Nephron (organoid): ENCODE results near the gene EPN2.

ENCODE experiments used
- H3K27ac Mint-ChIP-seq, 3 experiments: 2 replicates each; pipeline ENCODE4 v1.8.0; 2020; ENCODE audit warnings: mixed read lengths in 3 of 3, mild to moderate bottlenecking in 2 of 3, moderate library complexity in 1 of 3
- H3K27me3 Mint-ChIP-seq: 2 replicates; pipeline ENCODE4 v1.8.0; 2021; ENCODE audit warnings: low read depth, mild to moderate bottlenecking, moderate library complexity, mixed read lengths
- H3K36me3 Mint-ChIP-seq: 2 replicates; pipeline ENCODE4 v1.8.0; 2020; ENCODE audit warnings: low read depth, mixed read lengths
- H3K4me1 Mint-ChIP-seq: 2 replicates; pipeline ENCODE4 v1.8.0; 2020; ENCODE audit warnings: mixed read lengths
- H3K4me3 Mint-ChIP-seq, 3 experiments: 2 replicates each; pipeline ENCODE4 v1.8.0; 2020; ENCODE audit warnings: mild to moderate bottlenecking in 3 of 3, mixed read lengths in 3 of 3, moderate library complexity in 2 of 3
- H3K9me3 Mint-ChIP-seq: 2 replicates; pipeline ENCODE4 v1.8.0; 2020; ENCODE audit warnings: mixed read lengths
- TF ChIP-seq, protein P1 (sequence below), 3 experiments: fragments of 200-600 bp; sonication (generic); IDR thresholded peaks; one replicate each; pipeline ENCODE4 v1.5.0; 2021; ENCODE audit warnings: antibody characterized with exemption in 3 of 3; ENCODE audit not compliant: unreplicated experiment in 3 of 3

The EPN2 gene

GRCh38 chr17:19263641-19264051 lies 26.5 kb downstream of the EPN2 start:
- Mint-ChIP-seq H3K36me3 (no peaks in the 10 kb centered on the region), H3K4me3 (no peak overlapping the region), H3K4me1 (peaks cover 51% of the 10 kb centered on the region), H3K27me3 (no peaks in the 10 kb centered on the region), H3K27ac (peak overlapping the region; percentile 6 to 60 (median 54)), H3K9me3 (no peaks in the 10 kb centered on the region)
- TF ChIP-seq, protein P1, sequence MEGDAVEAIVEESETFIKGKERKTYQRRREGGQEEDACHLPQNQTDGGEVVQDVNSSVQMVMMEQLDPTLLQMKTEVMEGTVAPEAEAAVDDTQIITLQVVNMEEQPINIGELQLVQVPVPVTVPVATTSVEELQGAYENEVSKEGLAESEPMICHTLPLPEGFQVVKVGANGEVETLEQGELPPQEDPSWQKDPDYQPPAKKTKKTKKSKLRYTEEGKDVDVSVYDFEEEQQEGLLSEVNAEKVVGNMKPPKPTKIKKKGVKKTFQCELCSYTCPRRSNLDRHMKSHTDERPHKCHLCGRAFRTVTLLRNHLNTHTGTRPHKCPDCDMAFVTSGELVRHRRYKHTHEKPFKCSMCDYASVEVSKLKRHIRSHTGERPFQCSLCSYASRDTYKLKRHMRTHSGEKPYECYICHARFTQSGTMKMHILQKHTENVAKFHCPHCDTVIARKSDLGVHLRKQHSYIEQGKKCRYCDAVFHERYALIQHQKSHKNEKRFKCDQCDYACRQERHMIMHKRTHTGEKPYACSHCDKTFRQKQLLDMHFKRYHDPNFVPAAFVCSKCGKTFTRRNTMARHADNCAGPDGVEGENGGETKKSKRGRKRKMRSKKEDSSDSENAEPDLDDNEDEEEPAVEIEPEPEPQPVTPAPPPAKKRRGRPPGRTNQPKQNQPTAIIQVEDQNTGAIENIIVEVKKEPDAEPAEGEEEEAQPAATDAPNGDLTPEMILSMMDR (IDR thresholded peaks at IDR 0.05; ENCODE audit: unreplicated experiment in 3 of 3): no peak

- Mint-ChIP-seq H3K36me3 (no peaks in the 10 kb centered on the region), H3K27me3 (no peaks in the 10 kb centered on the region), H3K4me3 (no peak overlapping the region), H3K27ac (peak overlapping the region in 2 of 3 experiments; percentile 28 to 60), H3K9me3 (no peaks in the 10 kb centered on the region), H3K4me1 (peaks cover 57% of the 10 kb centered on the region)
- TF ChIP-seq, protein P1 (IDR thresholded peaks at IDR 0.05; ENCODE audit: unreplicated experiment in 3 of 3): no peak
Observed at GRCh38 chr17:19264268-19264667, 27.1 kb downstream of the EPN2 start.

- no peaks in the 10 kb centered on the region for H3K36me3 Mint-ChIP-seq
- no peaks in the 10 kb centered on the region for H3K9me3 Mint-ChIP-seq
- TF ChIP-seq, protein P1 (IDR thresholded peaks at IDR 0.05; ENCODE audit: unreplicated experiment in 3 of 3): no peak
- H3K27ac Mint-ChIP-seq: peak overlapping the region in 2 of 3 experiments; percentile 28 to 60
- no peak overlapping the region for H3K4me3 Mint-ChIP-seq
- H3K27me3 Mint-ChIP-seq: no peaks in the 10 kb centered on the region
- peaks cover 59% of the 10 kb centered on the region for H3K4me1 Mint-ChIP-seq
Observed at GRCh38 chr17:19264681-19265080, 27.5 kb downstream of the EPN2 start.

DNA sequence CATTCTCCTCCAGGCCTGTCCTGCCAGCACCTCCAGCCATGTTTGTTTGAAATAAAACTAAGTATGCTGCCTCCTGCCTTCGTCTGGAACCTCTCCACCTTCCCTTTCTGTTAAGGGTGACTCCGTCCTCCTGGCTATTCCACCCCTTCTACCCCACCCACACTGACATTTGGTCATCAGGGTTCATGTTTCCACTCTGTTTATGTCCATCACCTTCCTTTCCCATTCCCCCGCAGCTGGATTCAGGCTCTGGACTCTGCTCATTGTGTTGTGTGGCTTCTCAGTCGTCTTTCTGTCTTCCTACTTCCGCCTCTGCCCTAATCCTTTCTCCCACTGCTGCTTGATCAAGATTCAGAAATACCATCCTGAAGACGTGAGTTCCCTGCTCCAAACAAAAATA lies 28.6 kb downstream of the EPN2 start:
- H3K27ac Mint-ChIP-seq: peak overlapping the region in 2 of 3 experiments; percentile 13 to 16
- TF ChIP-seq, protein P1 (IDR thresholded peaks at IDR 0.05; ENCODE audit: unreplicated experiment in 3 of 3): no peak
- H3K4me1 Mint-ChIP-seq: peaks cover 61% of the 10 kb centered on the region
- H3K4me3 Mint-ChIP-seq: no peak overlapping the region
- no peaks in the 10 kb centered on the region for H3K9me3 Mint-ChIP-seq
- no peaks in the 10 kb centered on the region for H3K36me3 Mint-ChIP-seq
- no peaks in the 10 kb centered on the region for H3K27me3 Mint-ChIP-seq

GRCh38 chr17:19268611-19269010 lies 31.4 kb downstream of the EPN2 start:
- Mint-ChIP-seq H3K27me3 (no peaks in the 10 kb centered on the region), H3K36me3 (peaks cover under 1% of the 10 kb centered on the region), H3K4me3 (no peak overlapping the region), H3K4me1 (peaks cover 56% of the 10 kb centered on the region), H3K27ac (peak overlapping the region; percentile 59 to 83 (median 81)), H3K9me3 (no peaks in the 10 kb centered on the region)
- TF ChIP-seq, protein P1 (IDR thresholded peaks at IDR 0.05; ENCODE audit: unreplicated experiment in 3 of 3): no peak

DNA sequence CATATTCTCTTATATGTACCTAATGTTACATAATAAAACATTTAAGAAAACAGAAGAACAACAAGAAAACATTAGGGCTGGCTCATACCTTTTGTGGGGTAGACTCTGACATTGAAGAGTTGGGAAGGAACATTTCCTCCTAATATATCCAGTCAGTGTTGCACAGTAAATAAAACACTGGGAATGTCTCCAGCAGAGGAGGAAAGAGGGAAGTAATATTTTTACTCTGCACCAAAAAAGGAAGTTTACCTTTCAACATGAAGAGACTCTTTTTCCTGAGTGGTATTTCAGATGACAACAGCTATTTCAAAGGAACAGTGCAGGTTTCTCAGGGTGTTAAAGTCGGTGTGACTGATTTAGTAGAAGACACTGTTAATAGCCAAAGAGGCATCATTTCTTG lies 31.9 kb downstream of the EPN2 start:
- Mint-ChIP-seq H3K36me3 (peaks cover 5% of the 10 kb centered on the region), H3K9me3 (no peaks in the 10 kb centered on the region)

More for the DNA sequence above, 31.9 kb downstream of the EPN2 start:
- Mint-ChIP-seq H3K27me3 (no peaks in the 10 kb centered on the region), H3K4me1 (peaks cover 52% of the 10 kb centered on the region), H3K4me3 (no peak overlapping the region), H3K27ac (peak overlapping the region; percentile 59 to 83 (median 81))
- TF ChIP-seq, protein P1 (IDR thresholded peaks at IDR 0.05; ENCODE audit: unreplicated experiment in 3 of 3): no peak
